ENCODE data around the gene PGGHG.

The PGGHG gene

DNA sequence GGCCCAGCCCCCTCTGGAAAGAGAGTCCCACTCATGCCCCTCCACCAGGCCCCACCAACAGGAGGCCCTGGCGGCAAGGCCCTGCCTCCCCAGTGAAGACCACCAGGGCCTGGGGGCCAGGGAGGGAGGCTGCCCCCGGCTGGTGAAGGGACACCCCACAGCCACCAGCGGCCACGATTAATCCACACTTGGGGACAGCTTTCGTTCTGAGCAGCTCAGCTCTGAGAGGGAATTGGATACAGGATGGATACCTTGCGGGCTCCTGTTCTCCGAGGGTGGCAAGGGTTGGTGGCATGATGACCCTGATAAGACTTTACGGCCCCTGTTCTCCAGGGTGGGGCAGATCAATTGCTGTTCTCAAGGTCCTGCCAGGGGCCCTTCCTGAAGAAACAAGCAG is 17.6 kb upstream of the PGGHG start:
- POLR2A ChIA-PET: no interaction called here
- DNase-seq (ENCODE audit: extremely low spot score): no peak
- CTCF ChIA-PET: interaction anchor here (1.7 kb wide), 2 partner anchors 20 to 45 kb away, joined by 4 to 6 read pairs; no protein-coding TSS in a partner anchor
- TF ChIP-seq, protein P1, sequence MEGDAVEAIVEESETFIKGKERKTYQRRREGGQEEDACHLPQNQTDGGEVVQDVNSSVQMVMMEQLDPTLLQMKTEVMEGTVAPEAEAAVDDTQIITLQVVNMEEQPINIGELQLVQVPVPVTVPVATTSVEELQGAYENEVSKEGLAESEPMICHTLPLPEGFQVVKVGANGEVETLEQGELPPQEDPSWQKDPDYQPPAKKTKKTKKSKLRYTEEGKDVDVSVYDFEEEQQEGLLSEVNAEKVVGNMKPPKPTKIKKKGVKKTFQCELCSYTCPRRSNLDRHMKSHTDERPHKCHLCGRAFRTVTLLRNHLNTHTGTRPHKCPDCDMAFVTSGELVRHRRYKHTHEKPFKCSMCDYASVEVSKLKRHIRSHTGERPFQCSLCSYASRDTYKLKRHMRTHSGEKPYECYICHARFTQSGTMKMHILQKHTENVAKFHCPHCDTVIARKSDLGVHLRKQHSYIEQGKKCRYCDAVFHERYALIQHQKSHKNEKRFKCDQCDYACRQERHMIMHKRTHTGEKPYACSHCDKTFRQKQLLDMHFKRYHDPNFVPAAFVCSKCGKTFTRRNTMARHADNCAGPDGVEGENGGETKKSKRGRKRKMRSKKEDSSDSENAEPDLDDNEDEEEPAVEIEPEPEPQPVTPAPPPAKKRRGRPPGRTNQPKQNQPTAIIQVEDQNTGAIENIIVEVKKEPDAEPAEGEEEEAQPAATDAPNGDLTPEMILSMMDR (IDR thresholded peaks at IDR 0.05; ENCODE audit: control extremely low read depth, extremely low read depth, low read depth, missing control alignments): no peak

DNA sequence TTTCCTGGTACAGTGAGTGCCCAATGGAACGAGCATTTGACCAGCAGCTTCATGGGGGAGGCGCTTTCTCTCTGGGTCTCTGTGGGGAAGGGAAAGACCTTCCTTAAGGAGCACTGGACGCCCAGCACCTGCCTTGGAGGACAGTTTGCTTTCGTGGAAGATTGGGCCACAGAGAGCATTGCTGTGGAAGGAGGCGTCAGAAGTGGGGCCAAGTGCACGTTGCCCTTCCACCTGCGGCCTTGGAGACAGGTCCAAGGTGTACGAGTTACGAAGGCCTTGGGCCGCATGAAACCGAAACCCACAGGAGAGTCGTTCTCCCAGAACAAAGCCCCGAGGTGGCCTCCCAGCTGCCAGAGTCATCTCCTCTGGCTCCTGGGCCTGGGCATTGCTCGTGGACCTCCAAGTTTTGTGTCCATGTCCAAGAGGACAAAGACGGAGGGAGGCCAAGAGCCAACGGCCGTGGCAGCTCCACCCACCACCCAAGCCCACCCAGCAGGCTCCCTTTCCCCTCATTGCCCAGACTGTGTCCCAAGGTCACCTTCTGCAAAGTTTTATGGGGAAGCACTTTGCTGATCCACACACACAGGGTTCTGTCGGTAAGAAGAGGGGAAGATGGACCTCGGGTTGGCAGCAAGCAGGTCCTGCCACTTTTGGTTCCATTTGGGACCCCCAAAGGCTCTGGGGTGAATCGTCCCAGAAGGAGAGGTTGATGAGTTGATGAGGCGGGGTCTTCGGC is 16.6 kb upstream of the PGGHG start:
- no peak for DNase-seq (ENCODE audit: extremely low spot score)
- POLR2A ChIA-PET: interaction anchor here (0.7 kb wide), 1 partner anchor 56 kb away, joined by 3 read pairs; no protein-coding TSS in a partner anchor
- CTCF ChIA-PET: interaction anchor here (1.0 to 1.7 kb wide), 3 partner anchors 21 to 44 kb away, joined by 3 to 6 read pairs (median 4); no protein-coding TSS in a partner anchor
- TF ChIP-seq, protein P1 (IDR thresholded peaks at IDR 0.05; ENCODE audit: control extremely low read depth, extremely low read depth, low read depth, missing control alignments): no peak

DNA sequence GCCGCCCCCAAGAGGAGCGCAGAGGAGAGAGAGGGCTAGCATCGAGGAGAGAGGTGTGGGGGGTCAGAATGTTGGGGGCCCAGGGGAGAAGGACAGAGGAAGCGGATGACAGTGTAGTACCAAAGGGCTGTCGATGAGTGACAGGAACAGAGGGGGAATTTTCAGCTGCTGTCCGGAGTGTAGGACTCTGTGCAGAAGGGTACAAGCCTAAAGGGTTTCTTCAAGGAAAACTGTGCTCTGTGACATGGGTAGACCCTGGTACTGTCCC is 16.1 kb upstream of the PGGHG start:
- CTCF ChIA-PET: interaction anchor here (1.0 to 1.3 kb wide), 2 partner anchors 22 to 32 kb away, joined by 3 read pairs; no protein-coding TSS in a partner anchor
- POLR2A ChIA-PET: interaction anchor here (0.7 kb wide), 1 partner anchor 57 kb away, joined by 3 read pairs; no protein-coding TSS in a partner anchor
- no peak for DNase-seq (ENCODE audit: extremely low spot score)
- TF ChIP-seq, protein P1 (IDR thresholded peaks at IDR 0.05; ENCODE audit: control extremely low read depth, extremely low read depth, low read depth, missing control alignments): no peak

DNA sequence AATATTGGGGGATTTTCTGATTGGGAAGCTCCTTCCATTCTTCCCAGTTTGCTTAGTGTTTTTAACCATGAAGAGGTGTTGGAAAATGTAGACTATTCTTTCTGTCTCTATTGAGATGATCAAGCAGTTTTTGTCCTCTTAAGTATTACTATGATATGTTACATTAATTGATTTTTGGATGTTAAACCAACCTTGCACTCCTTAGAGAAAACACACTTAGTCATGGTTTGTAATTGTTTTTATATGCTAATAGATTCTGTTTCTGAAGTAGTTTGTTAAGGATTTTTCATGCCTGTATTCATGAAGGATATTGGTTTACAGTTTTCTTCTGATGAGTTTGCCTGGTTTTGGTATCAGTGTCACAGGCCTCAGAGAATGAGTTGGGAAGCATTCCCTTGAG is 12.7 kb upstream of the PGGHG start:
- POLR2A ChIA-PET: no interaction called here

DNA sequence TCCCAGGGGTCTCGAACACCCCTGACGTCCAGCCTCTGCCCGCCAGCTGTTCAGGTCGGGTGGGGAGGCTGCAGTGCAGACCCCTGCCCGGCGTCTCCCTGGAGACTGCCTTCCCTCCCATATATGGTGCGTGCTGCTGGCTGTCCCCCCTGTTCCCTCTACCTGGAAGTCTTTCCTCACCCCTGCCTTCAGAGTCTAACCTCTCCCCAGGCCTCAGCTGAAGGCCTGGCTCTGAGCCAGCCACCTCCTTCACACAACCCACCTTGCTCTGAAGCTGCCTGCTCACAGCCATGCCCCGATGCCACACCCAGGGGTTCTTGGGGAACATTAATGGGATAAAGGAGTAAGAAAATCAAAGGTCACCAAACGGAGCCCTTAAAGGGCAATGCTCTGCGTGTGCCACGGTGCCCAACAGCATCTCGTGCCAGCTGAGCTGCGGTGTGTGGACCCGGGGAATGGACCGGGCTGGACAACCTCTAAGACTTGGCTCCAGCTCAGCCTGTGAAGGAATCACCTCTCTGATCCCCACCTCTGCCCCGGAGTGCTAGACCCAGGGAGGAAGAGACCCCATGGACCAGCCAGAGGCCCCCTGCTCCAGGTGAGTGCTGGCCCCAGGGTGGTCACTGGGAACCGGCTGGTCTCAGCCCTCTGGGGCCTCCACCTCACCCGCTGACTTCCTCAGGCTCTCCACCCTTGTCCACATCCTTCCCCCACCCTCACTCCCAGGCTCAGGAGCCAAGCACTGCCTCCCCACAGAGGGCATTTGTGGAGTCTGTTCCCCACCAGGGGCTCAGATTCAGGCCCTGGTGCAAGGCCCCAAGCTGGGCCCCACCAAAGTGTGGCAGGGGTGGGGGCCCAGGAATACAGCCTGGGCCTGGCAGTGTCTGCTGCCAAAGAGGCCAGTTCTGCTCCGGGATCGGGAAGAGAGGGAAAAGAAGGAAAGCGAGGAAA is 10.7 kb upstream of the PGGHG start, which contains the start of gene NLRP6:
Gene NLRP6, plus strand, starts transcription at position 407 of the 951 bp plus-strand sequence. Its CDS starts 163 bp downstream, at position 570.
- TF ChIP-seq, protein P1 (IDR thresholded peaks at IDR 0.05; ENCODE audit: control extremely low read depth, extremely low read depth, low read depth, missing control alignments): no peak

More for the DNA sequence above, 12.7 kb upstream of the PGGHG start:
- TF ChIP-seq, protein P1 (IDR thresholded peaks at IDR 0.05; ENCODE audit: control extremely low read depth, extremely low read depth, low read depth, missing control alignments): no peak
- CTCF ChIA-PET: interaction anchor here (1.0 to 2.6 kb wide), 3 partner anchors 25 to 28 kb away, joined by 3 to 14 read pairs (median 3); no protein-coding TSS in a partner anchor
- no peak for DNase-seq (ENCODE audit: extremely low spot score)

More for the DNA sequence above, 10.7 kb upstream of the PGGHG start, which contains the start of gene NLRP6:
- ChIA-PET CTCF (interaction anchor here (0.8 to 4.0 kb wide), 5 partner anchors 9 to 65 kb away, joined by 3 to 11 read pairs (median 3); no protein-coding TSS in a partner anchor), POLR2A (no interaction called here)
- no peak for DNase-seq (ENCODE audit: extremely low spot score)

Measured in GM10248 (cell line).